Fibroblast of skin of abdomen (primary cell): ENCODE results near the gene TRAPPC10.
"Not testable (repeated sequence)": the region's sequence is repeated elsewhere in the genome, so short reads cannot be mapped to it uniquely, and the experiment has no call there.

Experiments used
- DNase-seq: peaks from one replicate; pipeline ENCODE4 v3.0.0-alpha.2; 2013

The TRAPPC10 gene

GRCh38 chr21:44154816-44155230 is 142.7 kb downstream of the TRAPPC10 start:
- DNase-seq = not testable (repeated sequence)

GRCh38 chr21:44155231-44155993 is 143.3 kb downstream of the TRAPPC10 start:
- DNase-seq = not testable (repeated sequence)

GRCh38 chr21:44155994-44156380 is 143.9 kb downstream of the TRAPPC10 start:
- DNase-seq = not testable (repeated sequence)
